Measurements from ENCODE around the gene KAT8.
A peak's percentile ranks its signal among the peaks of the same experiment; 100 is the strongest.
"Not testable (repeated sequence)": the region's sequence is repeated elsewhere in the genome, so short reads cannot be mapped to it uniquely, and the experiment has no call there.

KAT8 gene

GRCh38 chr16:31131841-31132271 lies 14.4 kb downstream of the KAT8 start:
- DNase-seq (ENCODE audit: low read depth in 3 of 3) = no peak

GRCh38 chr16:31132303-31132979 lies 15.0 kb downstream of the KAT8 start:
- DNase-seq (ENCODE audit: low read depth in 3 of 3) = no peak

- DNase-seq (ENCODE audit: low read depth in 3 of 3) = no peak
Measured at GRCh38 chr16:31133046-31133501, 15.6 kb downstream of the KAT8 start.

DNA sequence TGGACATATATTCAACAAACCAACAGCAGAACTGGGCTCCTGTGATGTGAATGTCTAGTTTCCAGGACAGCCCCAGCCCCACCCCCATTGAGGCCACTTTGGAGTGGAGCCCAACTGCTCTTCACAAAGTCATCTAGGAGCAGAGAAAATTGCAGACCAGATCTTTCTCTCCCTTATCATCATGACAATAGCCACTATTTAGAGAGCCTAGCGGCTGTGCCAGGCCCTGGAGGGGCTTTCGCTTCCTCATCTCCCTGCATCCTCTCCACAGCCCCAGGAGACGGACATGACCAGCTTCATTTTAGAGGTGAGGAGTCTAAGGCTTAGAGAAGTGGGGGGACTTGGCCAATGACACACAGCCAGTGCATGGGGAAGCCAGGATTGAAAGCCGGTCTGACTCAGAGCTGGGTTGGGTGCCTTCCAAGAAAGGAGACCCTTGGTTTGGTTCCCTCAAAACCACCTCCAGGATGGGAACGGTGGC lies 16.7 kb downstream of the KAT8 start:
- DNase-seq (ENCODE audit: low read depth in 3 of 3) = no peak

GRCh38 chr16:31134625-31135534 lies 17.4 kb downstream of the KAT8 start:
- DNase-seq (ENCODE audit: low read depth in 3 of 3) = no peak

DNA sequence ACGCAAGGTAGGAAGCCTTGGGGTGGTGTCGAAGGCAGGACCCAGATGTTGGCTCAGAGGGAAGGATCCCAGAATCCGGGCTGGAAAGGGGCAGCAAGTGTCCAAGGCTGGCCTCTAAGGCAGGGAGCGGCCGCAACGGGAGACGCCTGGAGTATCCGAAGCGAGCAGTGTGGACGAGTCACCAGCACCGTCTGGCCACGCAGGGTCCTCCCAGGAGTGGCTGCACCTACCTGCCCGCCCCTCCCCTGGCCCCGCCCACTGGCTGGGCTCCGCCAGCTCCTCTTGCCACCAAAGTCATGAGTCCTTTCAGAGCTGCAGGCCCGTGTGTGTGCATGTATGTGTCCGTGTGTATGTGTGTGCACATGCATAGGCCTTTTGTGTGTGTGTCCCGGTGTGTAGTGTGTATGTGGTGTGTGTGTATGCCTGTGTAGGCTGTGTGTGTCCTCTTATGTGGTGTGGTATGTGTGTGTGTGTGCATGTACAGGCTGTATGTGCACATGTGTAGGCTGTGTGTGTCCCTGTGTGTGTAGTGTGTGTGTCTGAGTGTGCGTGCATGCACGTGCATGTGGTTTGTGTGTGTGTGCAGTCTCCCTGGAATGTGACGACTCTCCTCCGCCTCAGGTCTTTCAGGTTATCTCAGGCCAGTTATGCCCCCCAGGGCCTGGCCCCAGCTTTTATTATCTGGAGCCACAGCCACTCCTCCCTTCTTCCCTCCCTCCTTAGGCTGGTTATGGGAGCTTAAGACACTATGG lies 18.2 kb downstream of the KAT8 start, which contains the start of gene PRSS8:
TSS of gene PRSS8 (minus strand) at position 193 of the 752 bp plus-strand sequence. CDS start 229 bp downstream, outside the sequence.
- DNase-seq (ENCODE audit: low read depth in 3 of 3) = no peak

DNA sequence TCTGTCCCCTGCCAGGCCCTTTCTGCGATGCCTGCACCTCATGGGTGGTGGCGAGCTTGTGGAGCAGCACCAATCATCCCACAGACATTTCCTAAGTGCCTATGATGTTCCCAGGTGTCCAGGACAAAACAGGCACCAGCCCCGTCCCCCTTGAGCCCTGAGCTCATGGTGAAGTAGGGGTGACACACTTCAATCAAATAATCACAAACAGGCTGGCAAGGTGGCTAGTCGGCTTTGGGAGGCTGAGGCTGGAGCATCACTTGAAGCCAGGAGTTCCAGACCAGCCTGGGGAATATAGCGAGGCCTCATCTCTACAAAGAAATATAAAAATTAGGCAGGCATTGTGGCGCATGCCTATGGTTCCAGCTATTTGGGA lies 18.8 kb downstream of the KAT8 start:
- no peak for DNase-seq (ENCODE audit: low read depth in 3 of 3)

- DNase-seq (ENCODE audit: low read depth in 3 of 3) = not testable (repeated sequence)
Measured at GRCh38 chr16:31136822-31137499, 19.5 kb downstream of the KAT8 start.

- DNase-seq (ENCODE audit: low read depth in 3 of 3) = no peak
Measured at GRCh38 chr16:31138621-31139578, 21.4 kb downstream of the KAT8 start.

DNA sequence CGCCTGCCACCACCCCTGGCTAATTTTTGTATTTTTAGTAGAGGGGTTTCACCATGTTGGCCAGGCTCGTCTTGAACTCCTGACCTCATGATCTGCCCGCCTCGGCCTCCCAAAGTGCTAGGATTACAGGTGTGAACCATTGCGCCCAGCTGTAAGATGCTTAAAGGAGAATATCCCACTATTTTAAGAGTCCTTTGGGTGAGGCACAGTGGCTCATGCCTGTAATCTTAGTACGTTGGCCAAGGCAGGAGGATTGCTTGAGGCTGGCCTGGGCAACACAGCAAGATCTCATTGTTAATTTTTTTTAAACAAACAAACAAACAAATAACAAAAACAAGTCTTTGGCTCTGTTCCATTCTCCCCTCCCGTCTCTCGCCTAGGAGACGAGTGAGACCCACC lies 23.6 kb downstream of the KAT8 start:
- DNase-seq (ENCODE audit: low read depth in 3 of 3) = not testable (repeated sequence)

DNA sequence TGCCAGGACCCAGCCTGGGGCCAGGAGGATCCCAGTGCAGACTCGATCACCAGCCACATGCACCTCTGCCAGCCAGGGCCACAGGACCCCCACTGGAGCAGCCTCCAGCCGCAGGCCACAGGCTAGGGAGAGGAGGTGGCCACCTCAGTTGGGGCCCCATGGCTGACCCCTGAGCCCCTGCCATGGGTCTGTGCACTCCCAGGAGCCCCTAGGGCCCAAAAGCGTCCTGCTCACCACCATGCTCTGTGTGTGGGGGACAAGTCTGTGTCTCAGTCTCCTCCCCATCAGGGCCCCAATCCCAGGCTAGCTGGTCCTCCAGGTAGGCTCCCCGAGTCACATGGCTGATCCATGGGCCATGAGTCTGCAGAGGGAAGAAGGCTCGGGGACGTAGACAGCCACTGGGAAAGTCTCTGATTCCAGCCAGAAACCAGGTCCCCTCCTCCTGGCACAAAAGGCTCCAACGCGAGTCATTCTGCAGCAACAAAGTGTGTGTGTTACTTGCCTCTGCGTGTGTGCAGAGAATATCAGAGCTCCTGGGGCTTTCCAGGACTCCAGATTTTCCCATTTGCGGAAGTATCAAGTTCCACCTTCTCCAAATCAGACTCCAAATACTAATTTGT lies 24.1 kb downstream of the KAT8 start:
- no peak for DNase-seq (ENCODE audit: low read depth in 3 of 3)

DNA sequence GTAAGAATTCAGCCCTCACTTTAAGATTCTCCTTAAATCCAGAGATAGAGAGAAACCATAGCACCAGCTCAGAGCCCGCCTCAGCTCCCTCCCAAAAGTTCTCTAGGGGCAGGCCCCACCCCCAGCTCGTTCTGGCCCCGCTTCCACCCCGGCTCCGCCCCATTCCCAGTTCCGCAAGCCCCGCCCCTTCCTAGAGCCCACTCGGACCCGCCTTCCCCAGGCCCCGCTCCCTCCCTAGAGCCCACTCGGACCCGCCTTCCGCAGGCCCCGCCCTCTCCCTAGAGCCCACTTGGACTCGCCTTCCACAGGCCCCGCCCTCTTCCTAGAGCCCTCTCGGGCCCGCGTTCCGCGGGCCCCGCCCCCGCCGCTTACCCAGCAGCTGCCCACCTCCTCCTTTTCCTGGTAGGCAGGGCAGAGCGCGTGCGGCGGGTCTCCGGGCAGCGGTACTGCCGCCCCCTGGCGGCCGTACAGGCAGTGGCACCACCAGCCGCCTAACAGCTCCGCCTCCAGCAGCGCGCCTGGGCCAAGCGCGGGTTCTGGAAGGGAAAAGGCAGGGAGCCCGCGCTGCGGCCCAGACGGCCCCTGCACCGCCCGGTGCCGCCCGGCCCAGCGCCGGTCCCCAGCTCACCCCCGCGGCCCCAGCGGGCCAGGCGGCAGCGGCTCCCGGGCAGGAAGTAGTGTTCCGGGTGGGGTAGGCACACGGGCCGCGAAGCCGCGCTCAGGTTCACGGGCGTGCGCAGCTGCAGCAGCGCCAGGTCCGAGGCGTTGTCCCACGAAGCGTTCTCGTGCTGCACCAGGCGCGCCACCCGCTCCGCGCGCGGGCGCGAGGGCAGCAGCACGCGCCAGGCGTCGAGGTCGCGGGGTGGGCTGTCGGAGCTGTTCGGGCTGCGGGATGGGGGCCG lies 24.9 kb downstream of the KAT8 start:
- peak; percentile 98 to 99 (median 98) for DNase-seq (ENCODE audit: low read depth in 3 of 3)

DNA sequence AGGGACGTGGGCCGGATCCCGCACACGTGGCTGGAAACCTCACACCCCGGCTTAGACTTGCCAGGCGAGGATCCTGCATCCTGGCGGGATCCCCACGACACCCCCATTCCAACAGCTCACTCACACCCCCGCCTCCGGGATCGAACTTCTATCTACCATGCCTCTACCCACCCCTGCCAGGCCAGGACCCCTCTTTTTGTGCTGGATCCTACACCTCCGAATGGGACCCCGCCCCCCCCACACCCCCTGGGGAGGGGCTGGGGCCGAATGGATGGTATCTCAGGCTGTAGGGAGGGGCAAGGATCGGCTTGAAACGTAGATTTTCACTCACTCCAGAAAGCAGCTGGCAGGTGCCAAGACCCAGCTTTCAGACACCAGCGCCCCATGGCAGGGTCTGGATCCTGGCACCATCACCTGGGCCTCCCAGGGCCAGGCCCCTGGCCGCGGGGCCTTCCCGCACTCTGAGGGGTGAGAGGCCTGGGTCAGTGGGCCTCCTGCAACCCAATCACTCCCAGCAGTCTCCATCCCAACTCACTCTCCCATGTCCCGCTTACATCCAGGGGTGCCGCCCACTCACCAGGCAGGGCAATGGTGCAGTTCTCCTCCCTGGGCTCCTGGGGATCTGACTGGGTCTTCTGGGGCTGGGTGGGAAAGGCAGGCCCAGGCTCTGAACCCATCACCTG lies 25.7 kb downstream of the KAT8 start:
- no peak for DNase-seq (ENCODE audit: low read depth in 3 of 3)

GRCh38 chr16:31143694-31144148 lies 26.3 kb downstream of the KAT8 start:
- no peak for DNase-seq (ENCODE audit: low read depth in 3 of 3)

GRCh38 chr16:31144418-31144817 lies 27.0 kb downstream of the KAT8 start:
- DNase-seq (ENCODE audit: low read depth in 3 of 3) = not testable (repeated sequence)

DNA sequence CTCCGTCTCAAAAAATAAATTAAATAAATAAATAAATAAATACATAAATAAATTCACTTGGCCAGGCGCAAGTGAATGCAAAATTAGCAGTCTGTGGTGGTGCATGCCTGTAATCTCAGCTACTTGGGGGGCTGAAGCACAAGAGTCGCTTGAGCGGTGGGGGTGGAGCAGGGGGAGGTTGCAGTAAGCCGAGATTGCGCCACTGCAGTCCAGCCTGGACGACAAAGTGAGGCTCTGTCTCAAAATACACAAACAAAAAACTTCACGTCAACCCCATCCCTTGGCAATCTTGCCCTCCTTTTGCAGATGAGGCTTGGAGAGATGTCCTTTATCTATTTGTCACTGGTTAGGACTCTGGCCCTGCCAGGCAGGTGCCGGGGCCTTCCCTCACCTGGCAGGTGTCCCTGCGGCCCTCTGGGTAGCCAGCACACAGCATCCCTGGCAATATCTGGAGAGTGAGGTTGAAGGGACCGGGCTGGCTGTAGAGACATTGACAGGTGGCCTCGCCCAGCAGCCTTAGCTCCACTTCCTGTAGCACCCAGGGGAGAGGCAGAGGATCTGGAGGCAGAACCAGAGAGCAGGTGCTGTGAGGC lies 28.0 kb downstream of the KAT8 start:
- no peak for DNase-seq (ENCODE audit: low read depth in 3 of 3)

DNA sequence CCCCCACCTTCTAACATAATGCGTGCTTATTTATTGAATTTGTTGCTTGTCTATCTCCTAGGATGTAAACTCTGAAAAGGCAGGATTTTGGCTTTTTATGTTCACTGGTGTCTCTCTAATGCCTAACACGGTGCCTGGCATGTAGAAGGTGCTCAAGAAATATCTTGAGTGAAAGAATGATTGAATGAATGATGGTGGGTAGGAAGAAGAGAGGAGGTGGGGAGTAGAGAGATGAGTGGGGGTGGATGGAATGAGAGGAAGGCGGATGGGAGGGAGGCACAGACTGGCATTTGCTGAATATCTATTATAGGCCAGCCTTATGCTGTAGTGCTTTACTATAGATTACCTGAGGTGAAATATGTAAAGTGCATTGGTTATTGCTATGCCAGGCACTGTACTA lies 30.1 kb downstream of the KAT8 start:
- DNase-seq (ENCODE audit: low read depth in 3 of 3) = no peak
